Measurements from ENCODE around the gene ARL15.

The ARL15 gene

GRCh38 chr5:54214722-54215121, 95.7 kb downstream of the ARL15 start:
- no peak for DNase-seq (ENCODE audit: low read depth in 1 of 2, low spot score in 1 of 2)

GRCh38 chr5:54212331-54212730, 98.0 kb downstream of the ARL15 start:
- DNase-seq (ENCODE audit: low read depth in 1 of 2, low spot score in 1 of 2) = no peak

- no peak for DNase-seq (ENCODE audit: low read depth in 1 of 2, low spot score in 1 of 2)
These were observed 98.5 kb downstream of the ARL15 start for GRCh38 chr5:54211912-54212311.

GRCh38 chr5:54207566-54207965, 102.8 kb downstream of the ARL15 start:
- DNase-seq (ENCODE audit: low read depth in 1 of 2, low spot score in 1 of 2) = no peak

GRCh38 chr5:54206580-54207229, 103.7 kb downstream of the ARL15 start:
- no peak for DNase-seq (ENCODE audit: low read depth in 1 of 2, low spot score in 1 of 2)

GRCh38 chr5:54205918-54206317, 104.5 kb downstream of the ARL15 start:
- no peak for DNase-seq (ENCODE audit: low read depth in 1 of 2, low spot score in 1 of 2)

GRCh38 chr5:54205453-54205852, 104.9 kb downstream of the ARL15 start:
- DNase-seq (ENCODE audit: low read depth in 1 of 2, low spot score in 1 of 2) = no peak

- DNase-seq (ENCODE audit: low read depth in 1 of 2, low spot score in 1 of 2) = no peak
These were observed 113.4 kb downstream of the ARL15 start for GRCh38 chr5:54197018-54197417.

GRCh38 chr5:54195701-54196100, 114.7 kb downstream of the ARL15 start:
- DNase-seq (ENCODE audit: low read depth in 1 of 2, low spot score in 1 of 2) = no peak

- DNase-seq (ENCODE audit: low read depth in 1 of 2, low spot score in 1 of 2) = no peak
These were observed 116.1 kb downstream of the ARL15 start for GRCh38 chr5:54194318-54194717.

- DNase-seq (ENCODE audit: low read depth in 1 of 2, low spot score in 1 of 2) = no peak
These were observed 122.7 kb downstream of the ARL15 start for GRCh38 chr5:54187694-54188093.

GRCh38 chr5:54186912-54187445, 123.4 kb downstream of the ARL15 start:
- DNase-seq (ENCODE audit: low read depth in 1 of 2, low spot score in 1 of 2) = no peak

GRCh38 chr5:54186108-54186507, 124.3 kb downstream of the ARL15 start:
- DNase-seq (ENCODE audit: low read depth in 1 of 2, low spot score in 1 of 2) = no peak

GRCh38 chr5:54184806-54185205, 125.6 kb downstream of the ARL15 start:
- DNase-seq (ENCODE audit: low read depth in 1 of 2, low spot score in 1 of 2) = no peak

- DNase-seq (ENCODE audit: low read depth in 1 of 2, low spot score in 1 of 2) = no peak
These were observed 129.7 kb downstream of the ARL15 start for GRCh38 chr5:54180630-54181031.

- no peak for DNase-seq (ENCODE audit: low read depth in 1 of 2, low spot score in 1 of 2)
These were observed 131.4 kb downstream of the ARL15 start for GRCh38 chr5:54178991-54179390.

- DNase-seq (ENCODE audit: low read depth in 1 of 2, low spot score in 1 of 2) = no peak
These were observed 132.2 kb downstream of the ARL15 start for GRCh38 chr5:54178207-54178606.

- DNase-seq (ENCODE audit: low read depth in 1 of 2, low spot score in 1 of 2) = no peak
These were observed 133.3 kb downstream of the ARL15 start for GRCh38 chr5:54177058-54177457.

- DNase-seq (ENCODE audit: low read depth in 1 of 2, low spot score in 1 of 2) = no peak
These were observed 134.1 kb downstream of the ARL15 start for GRCh38 chr5:54176066-54176830.

GRCh38 chr5:54173251-54173650, 137.1 kb downstream of the ARL15 start:
- no peak for DNase-seq (ENCODE audit: low read depth in 1 of 2, low spot score in 1 of 2)

GRCh38 chr5:54171645-54172384, 138.6 kb downstream of the ARL15 start:
- DNase-seq (ENCODE audit: low read depth in 1 of 2, low spot score in 1 of 2) = no peak

- DNase-seq (ENCODE audit: low read depth in 1 of 2, low spot score in 1 of 2) = no peak
These were observed 144.7 kb downstream of the ARL15 start for GRCh38 chr5:54165687-54166086.

Measured in activated T-helper 1 cell treated with anti-CD3 and anti-CD28 coated beads, Interleukin-2, amount 50 U/mL, for 16 hours (primary cell).